HG03108 (cell line): ENCODE measurements around the gene MEIKIN.

Source experiments
- ATAC-seq: cut with Tn5 transposase; IDR thresholded peaks from one replicate; pipeline ENCODE4 v1.9.1; 2021; ENCODE audit warnings: moderate library complexity; ENCODE audit not compliant: unreplicated experiment

The MEIKIN gene

GRCh38 chr5:131774652-131775367 lies 170.7 kb downstream of the MEIKIN start:
- ATAC-seq = no peak

GRCh38 chr5:131773805-131774204 lies 171.7 kb downstream of the MEIKIN start:
- no peak for ATAC-seq

DNA sequence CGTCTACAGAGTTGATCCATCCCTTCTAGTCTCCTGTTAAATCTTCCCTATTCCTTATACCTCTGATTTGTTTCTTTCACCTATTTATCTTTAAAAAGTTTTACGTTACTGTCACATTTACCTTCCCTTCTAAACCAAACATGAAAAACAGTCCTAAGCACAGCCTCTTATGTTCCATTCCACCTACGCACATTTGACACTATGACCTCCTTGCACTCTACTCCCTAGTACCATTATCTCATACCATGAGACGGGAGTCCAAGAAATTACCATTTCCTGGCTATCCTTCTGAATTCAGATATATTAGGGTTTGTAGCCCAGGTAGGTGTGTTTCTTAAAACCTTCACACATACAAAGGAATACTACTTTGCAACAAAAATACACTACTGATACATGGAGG lies 173.8 kb downstream of the MEIKIN start:
- ATAC-seq = no peak

- ATAC-seq = no peak
These were observed 175.5 kb downstream of the MEIKIN start for GRCh38 chr5:131769961-131770360.

GRCh38 chr5:131769336-131769735 lies 176.1 kb downstream of the MEIKIN start:
- no peak for ATAC-seq

DNA sequence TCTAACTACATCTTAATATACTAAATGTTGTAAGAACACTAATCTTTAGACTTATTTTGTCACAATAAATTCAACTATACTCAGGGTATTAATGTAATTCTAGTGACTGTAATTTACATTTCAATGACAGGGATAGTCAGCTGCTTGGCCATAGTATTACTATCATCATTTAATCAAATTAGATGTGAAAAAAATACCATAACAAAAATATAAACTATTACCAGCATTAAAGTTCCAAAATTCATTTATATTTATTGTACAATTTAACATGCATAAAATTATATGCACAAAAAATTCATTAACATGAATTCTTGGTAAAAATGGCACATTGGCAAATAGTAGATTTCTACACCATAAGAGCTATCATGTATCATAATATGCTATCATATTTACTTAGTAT lies 177.6 kb downstream of the MEIKIN start:
- ATAC-seq = no peak

GRCh38 chr5:131766689-131767088 lies 178.8 kb downstream of the MEIKIN start:
- no peak for ATAC-seq

- ATAC-seq = no peak
These were observed 180.2 kb downstream of the MEIKIN start for GRCh38 chr5:131765261-131765660.

GRCh38 chr5:131763968-131764367 lies 181.5 kb downstream of the MEIKIN start:
- ATAC-seq = no peak

DNA sequence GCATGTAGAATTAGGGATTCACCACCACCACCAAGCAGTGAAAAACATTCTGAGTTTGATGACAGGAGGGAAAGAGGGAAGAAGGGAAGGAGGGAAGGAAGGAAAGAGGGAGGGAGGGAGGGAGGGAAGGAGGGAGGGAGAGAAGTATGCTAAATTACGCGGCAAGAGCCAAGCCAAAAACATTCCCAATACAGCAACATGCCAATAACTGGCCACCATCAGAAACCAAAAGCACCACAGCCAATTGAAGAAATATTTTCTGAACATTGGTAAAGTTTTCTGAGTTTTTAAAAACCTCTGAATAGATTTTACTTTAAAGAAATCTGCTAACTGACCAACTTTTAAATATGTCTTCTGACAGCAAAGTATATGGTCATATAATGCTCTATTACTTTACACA lies 184.7 kb downstream of the MEIKIN start:
- no peak for ATAC-seq

GRCh38 chr5:131759704-131760103 lies 185.8 kb downstream of the MEIKIN start:
- ATAC-seq = no peak

DNA sequence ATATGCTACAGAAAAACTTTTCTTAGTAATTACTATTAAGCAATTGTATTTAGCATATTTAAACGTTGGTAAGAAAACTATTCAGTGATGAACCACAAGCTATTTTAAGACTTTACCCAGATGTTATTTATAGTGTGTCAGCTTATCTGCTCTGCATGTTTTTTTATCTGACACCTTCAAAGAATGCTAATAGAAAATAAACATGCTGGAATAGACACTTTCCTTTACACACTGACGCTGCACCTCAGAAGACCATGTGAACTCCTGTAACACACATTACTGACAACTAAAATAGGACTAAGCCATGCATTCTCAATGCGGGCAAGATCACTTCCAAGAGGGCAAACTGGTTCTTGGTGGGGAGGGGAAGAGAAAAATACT lies 187.0 kb downstream of the MEIKIN start:
- ATAC-seq = no peak

GRCh38 chr5:131757830-131758519 lies 187.5 kb downstream of the MEIKIN start:
- ATAC-seq = no peak
